K562 (cell line): Measurements from ENCODE around the gene RNASE4. TPM values are rescaled to one million over a fixed set of nuclear protein-coding genes. Genes with fewer than 3 reads are reported as not detected.

Experiments used
- BHLHE40 ChIP-seq: IDR thresholded peaks from 2 replicates; pipeline ENCODE4 v1.6.1; 2011; ENCODE audit warnings: low read length, improper control_type of control experiment
- CCAR2 ChIP-seq: fragments of 200-400 bp; formaldehyde crosslinking; IDR thresholded peaks from 2 replicates; pipeline ENCODE4 v1.6.1; 2017; ENCODE audit warnings: mild to moderate bottlenecking, low read depth, low read length
- FOXK1 ChIP-seq: sonication (generic); formaldehyde crosslinking; IDR thresholded peaks from 2 replicates; pipeline ENCODE4 v1.8.0; 2022; ENCODE audit warnings: missing genetic modification reagents, mild to moderate bottlenecking, borderline replicate concordance
- KLF10 ChIP-seq: fragments of 250-450 bp; sonication (Bioruptor Pico); IDR thresholded peaks from 2 replicates; pipeline ENCODE4 v1.6.1; 2021; ENCODE audit warnings: matching md5 sums
- ZFP30 ChIP-seq: fragments of 250-450 bp; sonication (Bioruptor Pico); IDR thresholded peaks from 2 replicates; pipeline ENCODE4 v1.8.0; 2022; ENCODE audit warnings: moderate library complexity, mild to moderate bottlenecking, inconsistent platforms, borderline replicate concordance
- ZNF224 ChIP-seq: sonication (generic); formaldehyde crosslinking; IDR thresholded peaks from 2 replicates; pipeline ENCODE4 v1.8.0; 2022; ENCODE audit warnings: mild to moderate bottlenecking, missing genetic modification reagents
- ZNF384 ChIP-seq: IDR thresholded peaks from 2 replicates; pipeline ENCODE4 v1.6.1; 2012; ENCODE audit warnings: low read depth, low read length, improper control_type of control experiment
- ZNF696 ChIP-seq: fragments of 250-450 bp; sonication (Bioruptor Pico); conservative IDR thresholded peaks from 2 replicates; pipeline ENCODE4 v1.4.0; 2020; ENCODE audit warnings: mild to moderate bottlenecking, moderate library complexity
- polyA plus RNA-seq, 8 experiments: library from polyadenylated mRNA; depleted of rRNA in 4 of 8; stranded (reverse) in 5 of 8; unstranded in 3 of 8; fragments of >200 nt; fragmentation: Nextera tagmentation in 2 of 8; fragmentation: Illumina TruSeq in 1 of 8; extraction: Ambion mirVana in 2 of 8; extraction: Trizol in 1 of 8; gene quantifications; 2 replicates each; pipeline versions ENCODE4 v1.2.1 to v1.2.3, GENCODE V29; 2011 to 2014; ENCODE audit warnings: inconsistent platforms in 1 of 8, missing spikeins in 1 of 8
- total RNA-seq, 7 experiments: library from RNA; depleted of rRNA in 6 of 7; stranded (reverse); fragments of >200 nt in 6 of 7; fragmentation: Illumina TruSeq in 2 of 7; extraction: Trizol in 2 of 7; gene quantifications; 2 replicates each; pipeline versions ENCODE4 v1.2.1 to v1.2.3, GENCODE V29; 2011 to 2021; ENCODE audit warnings: low replicate concordance in 1 of 7
- TF ChIP-seq, protein P1 (sequence below): sonication (generic); formaldehyde crosslinking; IDR thresholded peaks from 2 replicates; pipeline ENCODE4 v1.8.0; 2023; ENCODE audit warnings: missing genetic modification reagents, mild to moderate bottlenecking, borderline replicate concordance
- TF ChIP-seq, protein P2 (sequence below): fragments of 250-450 bp; sonication (Bioruptor Pico); IDR thresholded peaks from 2 replicates; pipeline ENCODE4 v1.8.0; 2021; ENCODE audit warnings: moderate library complexity, mild to moderate bottlenecking, inconsistent platforms
- TF ChIP-seq, protein P3 (sequence below): fragments of 250-450 bp; sonication (Bioruptor Pico); IDR thresholded peaks from 2 replicates; pipeline ENCODE4 v1.8.0; 2022; ENCODE audit warnings: moderate library complexity, mild to moderate bottlenecking, inconsistent platforms

The RNASE4 gene
- total and polyA plus RNA-seq, 9 of the 15 experiments (the other 6 are each of a cell fraction or from before 2014, with no cell fraction given): 0.09 to 0.22 (median 0.13) TPM; not detected in 2

DNA sequence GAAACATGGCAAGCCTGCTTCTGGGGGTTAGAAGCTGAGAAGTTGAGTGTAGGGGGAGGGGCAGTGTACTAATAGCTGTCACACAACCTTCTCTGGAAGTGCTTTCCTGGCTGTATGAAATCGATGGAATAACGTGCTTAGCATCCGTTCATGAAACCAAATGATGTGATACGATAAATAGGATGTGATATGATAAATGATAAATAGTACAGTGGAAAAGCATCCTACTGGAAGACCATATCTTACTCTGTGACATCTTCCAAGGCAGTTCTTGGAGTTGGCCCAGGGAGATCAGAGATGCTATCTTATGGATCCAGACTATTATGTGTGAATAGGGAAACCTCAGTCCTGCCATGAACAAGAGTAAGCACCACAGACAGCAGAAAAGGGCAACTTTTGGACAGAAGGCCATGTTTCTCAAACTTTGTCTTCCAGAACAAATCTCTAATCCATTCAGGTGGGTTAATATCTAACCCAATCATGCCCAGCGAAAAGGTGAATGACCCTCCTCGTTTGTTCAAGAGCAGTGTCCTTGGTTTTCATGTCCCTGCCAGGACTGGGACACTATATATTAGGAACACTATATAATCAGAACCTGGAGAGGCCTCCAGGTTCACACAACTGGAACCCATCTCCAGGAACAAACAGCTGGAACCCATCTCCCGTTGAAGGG is 3.9 kb downstream of the RNASE4 start, which contains the start of gene ANG (continued):
- TF ChIP-seq, protein P1, sequence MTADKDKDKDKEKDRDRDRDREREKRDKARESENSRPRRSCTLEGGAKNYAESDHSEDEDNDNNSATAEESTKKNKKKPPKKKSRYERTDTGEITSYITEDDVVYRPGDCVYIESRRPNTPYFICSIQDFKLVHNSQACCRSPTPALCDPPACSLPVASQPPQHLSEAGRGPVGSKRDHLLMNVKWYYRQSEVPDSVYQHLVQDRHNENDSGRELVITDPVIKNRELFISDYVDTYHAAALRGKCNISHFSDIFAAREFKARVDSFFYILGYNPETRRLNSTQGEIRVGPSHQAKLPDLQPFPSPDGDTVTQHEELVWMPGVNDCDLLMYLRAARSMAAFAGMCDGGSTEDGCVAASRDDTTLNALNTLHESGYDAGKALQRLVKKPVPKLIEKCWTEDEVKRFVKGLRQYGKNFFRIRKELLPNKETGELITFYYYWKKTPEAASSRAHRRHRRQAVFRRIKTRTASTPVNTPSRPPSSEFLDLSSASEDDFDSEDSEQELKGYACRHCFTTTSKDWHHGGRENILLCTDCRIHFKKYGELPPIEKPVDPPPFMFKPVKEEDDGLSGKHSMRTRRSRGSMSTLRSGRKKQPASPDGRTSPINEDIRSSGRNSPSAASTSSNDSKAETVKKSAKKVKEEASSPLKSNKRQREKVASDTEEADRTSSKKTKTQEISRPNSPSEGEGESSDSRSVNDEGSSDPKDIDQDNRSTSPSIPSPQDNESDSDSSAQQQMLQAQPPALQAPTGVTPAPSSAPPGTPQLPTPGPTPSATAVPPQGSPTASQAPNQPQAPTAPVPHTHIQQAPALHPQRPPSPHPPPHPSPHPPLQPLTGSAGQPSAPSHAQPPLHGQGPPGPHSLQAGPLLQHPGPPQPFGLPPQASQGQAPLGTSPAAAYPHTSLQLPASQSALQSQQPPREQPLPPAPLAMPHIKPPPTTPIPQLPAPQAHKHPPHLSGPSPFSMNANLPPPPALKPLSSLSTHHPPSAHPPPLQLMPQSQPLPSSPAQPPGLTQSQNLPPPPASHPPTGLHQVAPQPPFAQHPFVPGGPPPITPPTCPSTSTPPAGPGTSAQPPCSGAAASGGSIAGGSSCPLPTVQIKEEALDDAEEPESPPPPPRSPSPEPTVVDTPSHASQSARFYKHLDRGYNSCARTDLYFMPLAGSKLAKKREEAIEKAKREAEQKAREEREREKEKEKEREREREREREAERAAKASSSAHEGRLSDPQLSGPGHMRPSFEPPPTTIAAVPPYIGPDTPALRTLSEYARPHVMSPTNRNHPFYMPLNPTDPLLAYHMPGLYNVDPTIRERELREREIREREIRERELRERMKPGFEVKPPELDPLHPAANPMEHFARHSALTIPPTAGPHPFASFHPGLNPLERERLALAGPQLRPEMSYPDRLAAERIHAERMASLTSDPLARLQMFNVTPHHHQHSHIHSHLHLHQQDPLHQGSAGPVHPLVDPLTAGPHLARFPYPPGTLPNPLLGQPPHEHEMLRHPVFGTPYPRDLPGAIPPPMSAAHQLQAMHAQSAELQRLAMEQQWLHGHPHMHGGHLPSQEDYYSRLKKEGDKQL: no peak
- TF ChIP-seq, protein P2, sequence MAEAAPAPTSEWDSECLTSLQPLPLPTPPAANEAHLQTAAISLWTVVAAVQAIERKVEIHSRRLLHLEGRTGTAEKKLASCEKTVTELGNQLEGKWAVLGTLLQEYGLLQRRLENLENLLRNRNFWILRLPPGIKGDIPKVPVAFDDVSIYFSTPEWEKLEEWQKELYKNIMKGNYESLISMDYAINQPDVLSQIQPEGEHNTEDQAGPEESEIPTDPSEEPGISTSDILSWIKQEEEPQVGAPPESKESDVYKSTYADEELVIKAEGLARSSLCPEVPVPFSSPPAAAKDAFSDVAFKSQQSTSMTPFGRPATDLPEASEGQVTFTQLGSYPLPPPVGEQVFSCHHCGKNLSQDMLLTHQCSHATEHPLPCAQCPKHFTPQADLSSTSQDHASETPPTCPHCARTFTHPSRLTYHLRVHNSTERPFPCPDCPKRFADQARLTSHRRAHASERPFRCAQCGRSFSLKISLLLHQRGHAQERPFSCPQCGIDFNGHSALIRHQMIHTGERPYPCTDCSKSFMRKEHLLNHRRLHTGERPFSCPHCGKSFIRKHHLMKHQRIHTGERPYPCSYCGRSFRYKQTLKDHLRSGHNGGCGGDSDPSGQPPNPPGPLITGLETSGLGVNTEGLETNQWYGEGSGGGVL (CRISPR knock-in tag): no peak
- TF ChIP-seq KLF10 (CRISPR knock-in tag): no peak
- no peak for TF ChIP-seq ZNF384
- TF ChIP-seq FOXK1 (CRISPR knock-in tag): no peak
- no peak for TF ChIP-seq BHLHE40
- no peak for TF ChIP-seq ZNF224 (CRISPR knock-in tag)
- no peak for TF ChIP-seq ZFP30 (CRISPR knock-in tag)
- no peak for TF ChIP-seq ZNF696
- TF ChIP-seq CCAR2: no peak
- TF ChIP-seq, protein P3, sequence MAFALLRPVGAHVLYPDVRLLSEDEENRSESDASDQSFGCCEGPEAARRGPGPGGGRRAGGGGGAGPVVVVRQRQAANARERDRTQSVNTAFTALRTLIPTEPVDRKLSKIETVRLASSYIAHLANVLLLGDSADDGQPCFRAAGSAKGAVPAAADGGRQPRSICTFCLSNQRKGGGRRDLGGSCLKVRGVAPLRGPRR: no peak
